Activated CD8-positive, alpha-beta T cell treated with anti-CD3 and anti-CD28 coated beads, Interleukin-2, amount 10 ng/mL, durations not matched to agents 7 days and 5 days (primary cell): ENCODE data around the gene POGLUT2. TPM values are rescaled to one million over a fixed set of nuclear protein-coding genes. Genes with fewer than 3 reads are reported as not detected.

Experiments used
- ATAC-seq: fragments of 150-1000 bp; cut with Tn5 transposase; one replicate; pipeline ENCODE4 v1.10.0; 2021; ENCODE audit warnings: moderate library complexity
- CTCF ChIA-PET: fragments of 350-600 bp; sonication (Branson Sonifier 250); formaldehyde crosslinking; loops from one replicate; lab custom pipeline; 2021; ENCODE audit warnings: antibody characterized with exemption; lab: Charles Lee
- POLR2A ChIA-PET: fragments of 350-600 bp; sonication (Branson Sonifier 250); formaldehyde crosslinking; loops from one replicate; lab custom pipeline; 2021; ENCODE audit warnings: antibody characterized with exemption; lab: Charles Lee
- DNase-seq: peaks from one replicate; pipeline ENCODE4 v3.0.0-alpha.2; 2020
- H3K27ac Mint-ChIP-seq: one replicate; pipeline ENCODE4 v1.8.0; 2021; ENCODE audit warnings: mild to moderate bottlenecking, mixed read lengths
- H3K27me3 Mint-ChIP-seq: one replicate; pipeline ENCODE4 v1.8.0; 2021; ENCODE audit warnings: low read depth, mixed read lengths
- H3K36me3 Mint-ChIP-seq: one replicate; pipeline ENCODE4 v1.8.0; 2021; ENCODE audit warnings: low read depth, mixed read lengths
- H3K4me1 Mint-ChIP-seq: one replicate; pipeline ENCODE4 v1.8.0; 2021; ENCODE audit warnings: low read depth, mixed read lengths
- H3K4me3 Mint-ChIP-seq: one replicate; pipeline ENCODE4 v1.8.0; 2021; ENCODE audit warnings: mild to moderate bottlenecking, mixed read lengths
- H3K9me3 Mint-ChIP-seq: one replicate; pipeline ENCODE4 v1.8.0; 2022; ENCODE audit warnings: mixed read lengths; ENCODE audit not compliant: insufficient read depth
- total RNA-seq, 2 experiments: library from RNA; stranded (reverse); gene quantifications; one replicate each; pipeline ENCODE4 v1.2.3, GENCODE V29; 2021

POGLUT2 gene
- total RNA-seq, 2 experiments from 2014 or later, result 12.5 to 13.4 TPM

GRCh38 chr13:102830646-102831045, 31.9 kb upstream of the POGLUT2 start:
- ChIA-PET POLR2A (no interaction called here), CTCF (no interaction called here)
- Mint-ChIP-seq H3K27me3 (no peaks in the 10 kb centered on the region), H3K9me3 (no peaks in the 10 kb centered on the region), H3K4me1 (no peaks in the 10 kb centered on the region), H3K4me3 (no peak overlapping the region), H3K36me3 (peaks cover 25% of the 10 kb centered on the region), H3K27ac (no peak overlapping the region)
- ATAC-seq (no peak), DNase-seq (no peak)

- no peaks in the 10 kb centered on the region for H3K4me1 Mint-ChIP-seq
Measured at GRCh38 chr13:102825921-102826706, 27.3 kb upstream of the POGLUT2 start.

GRCh38 chr13:102825400-102825799, 26.6 kb upstream of the POGLUT2 start:
- Mint-ChIP-seq H3K4me1 (no peaks in the 10 kb centered on the region), H3K27ac (no peak overlapping the region), H3K9me3 (no peaks in the 10 kb centered on the region), H3K27me3 (no peaks in the 10 kb centered on the region), H3K4me3 (no peak overlapping the region), H3K36me3 (peaks cover 35% of the 10 kb centered on the region)
- ChIA-PET CTCF (interaction anchor here (0.9 to 2.2 kb wide), 2 partner anchors 10 to 25 kb away, joined by 3 to 7 read pairs; no protein-coding TSS in a partner anchor), POLR2A (no interaction called here)
- ATAC-seq, result no peak
- DNase-seq, result no peak

More at GRCh38 chr13:102825921-102826706, 27.3 kb upstream of the POGLUT2 start:
- CTCF ChIA-PET, result interaction anchor here (0.9 to 2.2 kb wide), 2 partner anchors 10 to 26 kb away, joined by 3 to 7 read pairs; no protein-coding TSS in a partner anchor
- POLR2A ChIA-PET, result no interaction called here
- Mint-ChIP-seq H3K27me3 (no peaks in the 10 kb centered on the region), H3K9me3 (no peaks in the 10 kb centered on the region), H3K4me3 (no peak overlapping the region), H3K27ac (no peak overlapping the region), H3K36me3 (peaks cover 34% of the 10 kb centered on the region)
- ATAC-seq, result no peak
- DNase-seq, result no peak

GRCh38 chr13:102817907-102818306, 19.1 kb upstream of the POGLUT2 start:
- DNase-seq (no peak), ATAC-seq (no peak)
- Mint-ChIP-seq H3K4me1 (peaks cover 11% of the 10 kb centered on the region), H3K27ac (no peak overlapping the region), H3K36me3 (peaks cover 44% of the 10 kb centered on the region), H3K27me3 (no peaks in the 10 kb centered on the region), H3K4me3 (no peak overlapping the region), H3K9me3 (no peaks in the 10 kb centered on the region)
- POLR2A ChIA-PET, result no interaction called here
- CTCF ChIA-PET, result no interaction called here

- POLR2A ChIA-PET, result interaction anchor here (0.7 kb wide), 1 partner anchor 17 kb away, joined by 8 read pairs; no protein-coding TSS in a partner anchor
- H3K4me3 Mint-ChIP-seq, result no peak overlapping the region
- no peaks in the 10 kb centered on the region for H3K9me3 Mint-ChIP-seq
- ATAC-seq (no peak), DNase-seq (no peak)
- H3K4me1 Mint-ChIP-seq, result peaks cover 16% of the 10 kb centered on the region
- CTCF ChIA-PET, result no interaction called here
- no peak overlapping the region for H3K27ac Mint-ChIP-seq
- no peaks in the 10 kb centered on the region for H3K27me3 Mint-ChIP-seq
- peaks cover 45% of the 10 kb centered on the region for H3K36me3 Mint-ChIP-seq
Measured at GRCh38 chr13:102817241-102817640, 18.5 kb upstream of the POGLUT2 start.

- Mint-ChIP-seq H3K27me3 (no peaks in the 10 kb centered on the region), H3K4me3 (no peak overlapping the region), H3K27ac (no peak overlapping the region), H3K4me1 (peaks cover 22% of the 10 kb centered on the region), H3K9me3 (no peaks in the 10 kb centered on the region), H3K36me3 (peaks cover 45% of the 10 kb centered on the region)
- ChIA-PET CTCF (no interaction called here), POLR2A (interaction anchor here (0.7 kb wide), 1 partner anchor 16 kb away, joined by 8 read pairs; no protein-coding TSS in a partner anchor)
- ATAC-seq (no peak), DNase-seq (no peak)
Measured at GRCh38 chr13:102816708-102817107, 17.9 kb upstream of the POGLUT2 start.

GRCh38 chr13:102815788-102816187, 17.0 kb upstream of the POGLUT2 start:
- ATAC-seq, result no peak
- ChIA-PET CTCF (interaction anchor here (0.9 kb wide), 1 partner anchor 10 kb away, joined by 3 read pairs; no protein-coding TSS in a partner anchor), POLR2A (no interaction called here)
- Mint-ChIP-seq H3K27ac (no peak overlapping the region), H3K4me3 (no peak overlapping the region), H3K9me3 (peaks cover 5% of the 10 kb centered on the region), H3K27me3 (no peaks in the 10 kb centered on the region), H3K4me1 (peaks cover 22% of the 10 kb centered on the region), H3K36me3 (peaks cover 51% of the 10 kb centered on the region)
- DNase-seq, result no peak

DNA sequence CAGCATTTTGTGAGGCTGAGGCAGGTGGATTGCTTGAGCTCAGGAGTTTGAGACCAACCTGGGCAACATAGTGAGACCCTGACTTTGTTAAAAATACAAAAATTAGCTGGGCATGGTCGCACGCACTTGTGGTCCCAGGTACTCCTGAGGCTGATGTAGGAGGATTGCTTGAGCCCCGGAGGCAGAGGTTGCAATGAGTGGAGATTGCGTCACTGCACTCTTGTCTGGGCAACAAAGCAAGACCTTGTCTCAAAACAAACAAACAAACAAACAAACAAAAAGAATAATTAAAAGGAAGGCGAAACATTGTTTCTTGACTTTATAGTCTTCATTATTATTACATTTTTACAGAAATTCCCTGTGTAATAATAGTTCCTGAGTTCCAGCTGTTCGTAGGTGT, 16.0 kb upstream of the POGLUT2 start:
- no peak for DNase-seq
- H3K27ac Mint-ChIP-seq, result no peak overlapping the region
- ATAC-seq, result no peak
- H3K9me3 Mint-ChIP-seq, result peaks cover 5% of the 10 kb centered on the region
- peaks cover 22% of the 10 kb centered on the region for H3K4me1 Mint-ChIP-seq
- H3K27me3 Mint-ChIP-seq, result no peaks in the 10 kb centered on the region
- peaks cover 51% of the 10 kb centered on the region for H3K36me3 Mint-ChIP-seq
- ChIA-PET POLR2A (interaction anchor here (0.8 to 0.9 kb wide), 2 partner anchors 14 to 18 kb away, joined by 3 to 5 read pairs; no protein-coding TSS in a partner anchor), CTCF (interaction anchor here (1.2 kb wide), 1 partner anchor 14 kb away, joined by 5 read pairs; no protein-coding TSS in a partner anchor)
- no peak overlapping the region for H3K4me3 Mint-ChIP-seq

- DNase-seq, result no peak
- peaks cover 5% of the 10 kb centered on the region for H3K9me3 Mint-ChIP-seq
- H3K36me3 Mint-ChIP-seq, result peaks cover 54% of the 10 kb centered on the region
- H3K27ac Mint-ChIP-seq, result peak overlapping the region; percentile 2
- H3K4me1 Mint-ChIP-seq, result peaks cover 22% of the 10 kb centered on the region
- CTCF ChIA-PET, result interaction anchor here (1.2 kb wide), 1 partner anchor 13 kb away, joined by 5 read pairs; no protein-coding TSS in a partner anchor
- no peak for ATAC-seq
- H3K4me3 Mint-ChIP-seq, result no peak overlapping the region
- POLR2A ChIA-PET, result interaction anchor here (0.8 to 0.9 kb wide), 2 partner anchors 13 to 18 kb away, joined by 3 to 5 read pairs; no protein-coding TSS in a partner anchor
- H3K27me3 Mint-ChIP-seq, result no peaks in the 10 kb centered on the region
Measured at GRCh38 chr13:102814025-102814607, 15.3 kb upstream of the POGLUT2 start.

GRCh38 chr13:102812611-102813287, 14.0 kb upstream of the POGLUT2 start:
- peaks cover 51% of the 10 kb centered on the region for H3K36me3 Mint-ChIP-seq
- DNase-seq (no peak), ATAC-seq (no peak)
- no peak overlapping the region for H3K4me3 Mint-ChIP-seq
- ChIA-PET POLR2A (interaction anchor here (1.4 kb wide), 1 partner anchor 33 kb away, joined by 5 read pairs; no protein-coding TSS in a partner anchor), CTCF (interaction anchor here (1.1 kb wide), 1 partner anchor 12 kb away, joined by 3 read pairs; no protein-coding TSS in a partner anchor)
- H3K4me1 Mint-ChIP-seq, result peaks cover 26% of the 10 kb centered on the region
- H3K9me3 Mint-ChIP-seq, result peaks cover 5% of the 10 kb centered on the region
- no peaks in the 10 kb centered on the region for H3K27me3 Mint-ChIP-seq
- H3K27ac Mint-ChIP-seq, result no peak overlapping the region

GRCh38 chr13:102807699-102808098, 8.9 kb upstream of the POGLUT2 start:
- POLR2A ChIA-PET, result no interaction called here
- CTCF ChIA-PET, result interaction anchor here (1.0 kb wide), 1 partner anchor 83 kb away, joined by 3 read pairs; no protein-coding TSS in a partner anchor
- H3K27ac Mint-ChIP-seq, result no peak overlapping the region
- ATAC-seq, result no peak
- peaks cover 5% of the 10 kb centered on the region for H3K9me3 Mint-ChIP-seq
- no peak for DNase-seq
- H3K4me1 Mint-ChIP-seq, result peaks cover 24% of the 10 kb centered on the region
- H3K36me3 Mint-ChIP-seq, result peaks cover 44% of the 10 kb centered on the region
- H3K4me3 Mint-ChIP-seq, result no peak overlapping the region
- H3K27me3 Mint-ChIP-seq, result no peaks in the 10 kb centered on the region
